ENCODE results near the gene TLK1. TPM values are rescaled to one million over a fixed set of nuclear protein-coding genes. Genes with fewer than 3 reads are reported as not detected.

Gene TLK1
- polyA plus RNA-seq, 1 of the 3 experiments (the other 2 are of a cell fraction) = 4.8 TPM

DNA sequence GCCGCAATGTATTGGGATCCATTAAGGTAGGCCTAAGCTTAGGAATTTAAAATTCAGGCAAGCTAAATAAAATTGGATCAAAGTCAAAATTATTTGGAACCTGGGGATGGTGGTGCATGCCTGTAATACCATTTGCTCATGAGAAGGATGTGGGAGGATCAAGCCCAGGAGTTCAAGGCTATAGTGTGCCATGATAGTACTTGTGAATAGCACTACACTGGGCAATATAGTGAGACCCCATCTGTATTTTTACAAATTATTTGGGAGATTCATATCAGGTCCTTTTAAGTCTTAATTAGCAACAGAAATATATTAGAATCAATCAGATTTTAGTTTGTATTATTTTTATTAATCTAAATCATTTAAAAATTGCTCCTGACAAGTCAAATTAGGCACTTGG, 39.8 kb upstream of the TLK1 start:
- H3K9me2 ChIP-seq = no peaks in the 10 kb centered on the region
- H3K79me2 ChIP-seq (ENCODE audit: insufficient read depth) = no peaks in the 10 kb centered on the region
- no peaks in the 10 kb centered on the region for H4K20me1 ChIP-seq (ENCODE audit: insufficient read depth)
- no peaks in the 10 kb centered on the region for H3K36me3 ChIP-seq (replicated peaks in 1 of 2; ENCODE audit: control insufficient read depth in 1 of 2, insufficient read depth in 2 of 2, low read length in 1 of 2)
- H3K27me3 ChIP-seq (ENCODE audit: insufficient read depth) = no peaks in the 10 kb centered on the region
- no peak overlapping the region for H2AFZ ChIP-seq (ENCODE audit: low read depth)
- no peak overlapping the region for H3K4me2 ChIP-seq
- CTCF ChIA-PET = interaction anchor here (1.1 kb wide), 1 partner anchor 10 kb away, joined by 3 read pairs; no protein-coding TSS in a partner anchor
- no peak overlapping the region for H3K27ac ChIP-seq (ENCODE audit: low read depth in 2 of 2, low read length in 1 of 2)
- POLR2A ChIA-PET = no interaction called here
- no peak for DNase-seq
- H3K9me3 ChIP-seq = no peaks in the 10 kb centered on the region
- no peaks in the 10 kb centered on the region for H3F3A ChIP-seq (replicated peaks; ENCODE audit: insufficient read depth)
- 100% methylated on average over 1 of the region's 1 CpG for WGBS (ENCODE audit: low lambda C conversion rate)
- TF ChIP-seq, protein P1, sequence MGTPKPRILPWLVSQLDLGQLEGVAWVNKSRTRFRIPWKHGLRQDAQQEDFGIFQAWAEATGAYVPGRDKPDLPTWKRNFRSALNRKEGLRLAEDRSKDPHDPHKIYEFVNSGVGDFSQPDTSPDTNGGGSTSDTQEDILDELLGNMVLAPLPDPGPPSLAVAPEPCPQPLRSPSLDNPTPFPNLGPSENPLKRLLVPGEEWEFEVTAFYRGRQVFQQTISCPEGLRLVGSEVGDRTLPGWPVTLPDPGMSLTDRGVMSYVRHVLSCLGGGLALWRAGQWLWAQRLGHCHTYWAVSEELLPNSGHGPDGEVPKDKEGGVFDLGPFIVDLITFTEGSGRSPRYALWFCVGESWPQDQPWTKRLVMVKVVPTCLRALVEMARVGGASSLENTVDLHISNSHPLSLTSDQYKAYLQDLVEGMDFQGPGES (IDR thresholded peaks at IDR 0.05; ENCODE audit: low read depth, low read length) = no peak
- TF ChIP-seq POLR2AphosphoS5 (IDR thresholded peaks at IDR 0.05; ENCODE audit: low read depth, low read length) = no peak
- TF ChIP-seq TCF12 (IDR thresholded peaks at IDR 0.05) = no peak
- TF ChIP-seq NFIC (IDR thresholded peaks at IDR 0.05; ENCODE audit: borderline replicate concordance) = no peak
- no peak for TF ChIP-seq JUND (IDR thresholded peaks at IDR 0.05)
- no peak for TF ChIP-seq RCOR1 (IDR thresholded peaks at IDR 0.05; ENCODE audit: low read length)
- TF ChIP-seq MXI1 (IDR thresholded peaks at IDR 0.05; ENCODE audit: low read depth, low read length) = no peak
- TF ChIP-seq, protein P2, sequence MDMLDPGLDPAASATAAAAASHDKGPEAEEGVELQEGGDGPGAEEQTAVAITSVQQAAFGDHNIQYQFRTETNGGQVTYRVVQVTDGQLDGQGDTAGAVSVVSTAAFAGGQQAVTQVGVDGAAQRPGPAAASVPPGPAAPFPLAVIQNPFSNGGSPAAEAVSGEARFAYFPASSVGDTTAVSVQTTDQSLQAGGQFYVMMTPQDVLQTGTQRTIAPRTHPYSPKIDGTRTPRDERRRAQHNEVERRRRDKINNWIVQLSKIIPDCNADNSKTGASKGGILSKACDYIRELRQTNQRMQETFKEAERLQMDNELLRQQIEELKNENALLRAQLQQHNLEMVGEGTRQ (IDR thresholded peaks at IDR 0.05; ENCODE audit: borderline replicate concordance, low read depth, low read length) = no peak
- TF ChIP-seq MEF2A (IDR thresholded peaks at IDR 0.05; ENCODE audit: borderline replicate concordance, low read depth) = no peak
- no peak for TF ChIP-seq GABPA (IDR thresholded peaks at IDR 0.05; ENCODE audit: low read depth)
- H3K4me3 ChIP-seq (ENCODE audit: low read depth in 2 of 2, low read length in 1 of 2) = no peak overlapping the region
- H3K4me1 ChIP-seq (ENCODE audit: control insufficient read depth in 1 of 2, insufficient read depth in 2 of 2, low read depth in 1 of 2, low read length in 1 of 2) = no peaks in the 10 kb centered on the region
- no peak overlapping the region for H3K9ac ChIP-seq

DNA sequence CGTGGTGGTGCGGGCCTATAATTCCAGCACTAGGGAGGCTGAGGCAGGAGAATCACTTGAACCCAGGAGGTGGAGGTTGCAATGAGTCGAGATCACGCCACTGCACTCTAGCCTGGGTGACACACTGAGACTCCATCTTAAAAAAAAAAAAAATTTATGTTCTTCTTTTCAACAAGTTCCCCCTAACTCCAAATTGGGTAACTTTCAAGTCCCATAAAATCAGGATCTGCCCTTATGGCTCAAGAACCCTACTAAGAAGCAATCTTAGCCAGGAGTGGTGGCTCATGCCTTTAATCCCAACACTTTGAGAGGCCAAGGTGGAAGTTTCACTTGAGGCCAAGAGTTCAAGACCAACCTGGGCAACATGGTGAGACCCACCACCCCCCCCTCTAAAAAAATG, 30.3 kb upstream of the TLK1 start:
- Histone ChIP-seq H3K4me2 (no peak overlapping the region), H3K9ac (no peak overlapping the region), H3K27me3 (ENCODE audit: insufficient read depth) (no peaks in the 10 kb centered on the region), H3K79me2 (ENCODE audit: insufficient read depth) (no peaks in the 10 kb centered on the region), H3K27ac (ENCODE audit: low read depth in 2 of 2, low read length in 1 of 2) (no peak overlapping the region), H3K36me3 (replicated peaks in 1 of 2; ENCODE audit: control insufficient read depth in 1 of 2, insufficient read depth in 2 of 2, low read length in 1 of 2) (no peaks in the 10 kb centered on the region), H3K4me3 (ENCODE audit: low read depth in 2 of 2, low read length in 1 of 2) (no peak overlapping the region), H3K9me2 (no peaks in the 10 kb centered on the region), H4K20me1 (ENCODE audit: insufficient read depth) (no peaks in the 10 kb centered on the region), H3K9me3 (no peaks in the 10 kb centered on the region), H3F3A (replicated peaks; ENCODE audit: insufficient read depth) (peaks cover 3% of the 10 kb centered on the region), H3K4me1 (ENCODE audit: control insufficient read depth in 1 of 2, insufficient read depth in 2 of 2, low read depth in 1 of 2, low read length in 1 of 2) (no peaks in the 10 kb centered on the region), H2AFZ (ENCODE audit: low read depth) (no peak overlapping the region)
- DNase-seq = no peak
- POLR2A ChIA-PET = no interaction called here
- CTCF ChIA-PET = no interaction called here
- TF ChIP-seq SMC3 (IDR thresholded peaks at IDR 0.05; ENCODE audit: low read depth, low read length) (no peak), TAF1 (IDR thresholded peaks at IDR 0.05; ENCODE audit: borderline replicate concordance, low read depth, low read length) (no peak), SIN3A (IDR thresholded peaks at IDR 0.05; ENCODE audit: borderline replicate concordance, low read depth, low read length) (no peak), RFX5 (IDR thresholded peaks at IDR 0.05; ENCODE audit: low read length) (no peak), CHD2 (IDR thresholded peaks at IDR 0.05; ENCODE audit: low read length, partially characterized antibody) (no peak), GATA2 (CRISPR knock-in tag; IDR thresholded peaks at IDR 0.05) (no peak), EP300 (IDR thresholded peaks at IDR 0.05; ENCODE audit: borderline replicate concordance in 1 of 2, low read depth in 1 of 2, low read length in 1 of 2) (no peak), FOSL2 (IDR thresholded peaks at IDR 0.05; ENCODE audit: borderline replicate concordance, low read depth) (no peak), RXRA (IDR thresholded peaks at IDR 0.05; ENCODE audit: borderline replicate concordance, low read depth) (no peak), NRF1 (IDR thresholded peaks at IDR 0.05; ENCODE audit: low read depth, low read length) (no peak)
- TF ChIP-seq, protein P3, sequence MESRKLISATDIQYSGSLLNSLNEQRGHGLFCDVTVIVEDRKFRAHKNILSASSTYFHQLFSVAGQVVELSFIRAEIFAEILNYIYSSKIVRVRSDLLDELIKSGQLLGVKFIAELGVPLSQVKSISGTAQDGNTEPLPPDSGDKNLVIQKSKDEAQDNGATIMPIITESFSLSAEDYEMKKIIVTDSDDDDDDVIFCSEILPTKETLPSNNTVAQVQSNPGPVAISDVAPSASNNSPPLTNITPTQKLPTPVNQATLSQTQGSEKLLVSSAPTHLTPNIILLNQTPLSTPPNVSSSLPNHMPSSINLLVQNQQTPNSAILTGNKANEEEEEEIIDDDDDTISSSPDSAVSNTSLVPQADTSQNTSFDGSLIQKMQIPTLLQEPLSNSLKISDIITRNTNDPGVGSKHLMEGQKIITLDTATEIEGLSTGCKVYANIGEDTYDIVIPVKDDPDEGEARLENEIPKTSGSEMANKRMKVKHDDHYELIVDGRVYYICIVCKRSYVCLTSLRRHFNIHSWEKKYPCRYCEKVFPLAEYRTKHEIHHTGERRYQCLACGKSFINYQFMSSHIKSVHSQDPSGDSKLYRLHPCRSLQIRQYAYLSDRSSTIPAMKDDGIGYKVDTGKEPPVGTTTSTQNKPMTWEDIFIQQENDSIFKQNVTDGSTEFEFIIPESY (IDR thresholded peaks at IDR 0.05; ENCODE audit: borderline replicate concordance, low read depth) = no peak
- TF ChIP-seq, protein P2 (IDR thresholded peaks at IDR 0.05; ENCODE audit: borderline replicate concordance, low read depth, low read length) = no peak
- TF ChIP-seq, protein P4, sequence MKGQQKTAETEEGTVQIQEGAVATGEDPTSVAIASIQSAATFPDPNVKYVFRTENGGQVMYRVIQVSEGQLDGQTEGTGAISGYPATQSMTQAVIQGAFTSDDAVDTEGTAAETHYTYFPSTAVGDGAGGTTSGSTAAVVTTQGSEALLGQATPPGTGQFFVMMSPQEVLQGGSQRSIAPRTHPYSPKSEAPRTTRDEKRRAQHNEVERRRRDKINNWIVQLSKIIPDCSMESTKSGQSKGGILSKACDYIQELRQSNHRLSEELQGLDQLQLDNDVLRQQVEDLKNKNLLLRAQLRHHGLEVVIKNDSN (IDR thresholded peaks at IDR 0.05; ENCODE audit: borderline replicate concordance, low read depth) = no peak
- 98% methylated on average over 4 of the region's 4 CpGs for WGBS (ENCODE audit: low lambda C conversion rate)
